ENCODE measurements around the gene SHOX. TPM values are rescaled to one million over a fixed set of nuclear protein-coding genes. Genes with fewer than 3 reads are reported as not detected.
"Not testable (repeated sequence)": the region's sequence is repeated elsewhere in the genome, so short reads cannot be mapped to it uniquely, and the experiment has no call there.

SHOX gene
- total RNA-seq, 3 donors from 2014 or later: 0.12 to 0.22 TPM; not detected in 1

DNA sequence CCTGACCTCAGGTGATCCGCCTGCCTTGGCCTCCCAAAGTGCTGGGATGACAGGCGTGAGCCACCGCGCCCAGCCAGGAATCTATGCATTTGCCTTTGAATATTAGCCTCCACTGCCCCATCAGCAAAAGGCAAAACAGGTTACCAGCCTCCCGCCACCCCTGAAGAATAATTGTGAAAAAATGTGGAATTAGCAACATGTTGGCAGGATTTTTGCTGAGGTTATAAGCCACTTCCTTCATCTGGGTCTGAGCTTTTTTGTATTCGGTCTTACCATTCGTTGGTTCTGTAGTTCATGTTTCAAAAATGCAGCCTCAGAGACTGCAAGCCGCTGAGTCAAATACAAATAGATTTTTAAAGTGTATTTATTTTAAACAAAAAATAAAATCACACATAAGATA, 44.2 kb upstream of the SHOX start:
- Histone ChIP-seq H3K4me3 (no peak overlapping the region), H3K36me3 (ENCODE audit: low read depth) (no peaks in the 10 kb centered on the region), H3K4me1 (ENCODE audit: low read depth) (no peaks in the 10 kb centered on the region), H3K9me3 (no peaks in the 10 kb centered on the region)
- DNase-seq: no peak
- no peak for ATAC-seq
- intact Hi-C loops (cut with DNase I, micrococcal nuclease): no loop called here
- TF ChIP-seq, protein P1, sequence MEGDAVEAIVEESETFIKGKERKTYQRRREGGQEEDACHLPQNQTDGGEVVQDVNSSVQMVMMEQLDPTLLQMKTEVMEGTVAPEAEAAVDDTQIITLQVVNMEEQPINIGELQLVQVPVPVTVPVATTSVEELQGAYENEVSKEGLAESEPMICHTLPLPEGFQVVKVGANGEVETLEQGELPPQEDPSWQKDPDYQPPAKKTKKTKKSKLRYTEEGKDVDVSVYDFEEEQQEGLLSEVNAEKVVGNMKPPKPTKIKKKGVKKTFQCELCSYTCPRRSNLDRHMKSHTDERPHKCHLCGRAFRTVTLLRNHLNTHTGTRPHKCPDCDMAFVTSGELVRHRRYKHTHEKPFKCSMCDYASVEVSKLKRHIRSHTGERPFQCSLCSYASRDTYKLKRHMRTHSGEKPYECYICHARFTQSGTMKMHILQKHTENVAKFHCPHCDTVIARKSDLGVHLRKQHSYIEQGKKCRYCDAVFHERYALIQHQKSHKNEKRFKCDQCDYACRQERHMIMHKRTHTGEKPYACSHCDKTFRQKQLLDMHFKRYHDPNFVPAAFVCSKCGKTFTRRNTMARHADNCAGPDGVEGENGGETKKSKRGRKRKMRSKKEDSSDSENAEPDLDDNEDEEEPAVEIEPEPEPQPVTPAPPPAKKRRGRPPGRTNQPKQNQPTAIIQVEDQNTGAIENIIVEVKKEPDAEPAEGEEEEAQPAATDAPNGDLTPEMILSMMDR (IDR thresholded peaks at IDR 0.05): no peak

DNA sequence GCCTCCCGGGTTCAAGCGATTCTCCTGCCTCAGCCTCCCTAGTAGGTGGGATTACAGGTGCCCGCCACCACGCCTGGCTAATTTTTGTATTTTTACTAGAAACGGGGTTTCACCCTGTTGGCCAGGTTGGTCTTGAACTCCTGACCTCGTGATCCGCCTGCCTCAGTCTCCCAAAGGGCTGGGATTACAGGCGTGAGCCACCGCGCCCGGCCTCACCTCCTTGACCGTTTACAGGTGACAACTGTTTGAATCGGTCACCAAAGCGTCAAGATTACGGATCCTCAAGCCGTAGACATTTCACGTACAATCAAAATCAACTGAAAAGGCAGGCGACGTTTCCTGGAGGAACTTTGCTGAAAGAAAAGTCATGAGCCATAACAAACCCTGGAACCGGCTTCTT, 41.3 kb upstream of the SHOX start:
- H3K36me3 ChIP-seq (ENCODE audit: low read depth); intact Hi-C loops (cut with DNase I, micrococcal nuclease); H3K9me3 ChIP-seq; H3K4me3 ChIP-seq; ATAC-seq; H3K4me1 ChIP-seq (ENCODE audit: low read depth); DNase-seq: not testable (repeated sequence)

DNA sequence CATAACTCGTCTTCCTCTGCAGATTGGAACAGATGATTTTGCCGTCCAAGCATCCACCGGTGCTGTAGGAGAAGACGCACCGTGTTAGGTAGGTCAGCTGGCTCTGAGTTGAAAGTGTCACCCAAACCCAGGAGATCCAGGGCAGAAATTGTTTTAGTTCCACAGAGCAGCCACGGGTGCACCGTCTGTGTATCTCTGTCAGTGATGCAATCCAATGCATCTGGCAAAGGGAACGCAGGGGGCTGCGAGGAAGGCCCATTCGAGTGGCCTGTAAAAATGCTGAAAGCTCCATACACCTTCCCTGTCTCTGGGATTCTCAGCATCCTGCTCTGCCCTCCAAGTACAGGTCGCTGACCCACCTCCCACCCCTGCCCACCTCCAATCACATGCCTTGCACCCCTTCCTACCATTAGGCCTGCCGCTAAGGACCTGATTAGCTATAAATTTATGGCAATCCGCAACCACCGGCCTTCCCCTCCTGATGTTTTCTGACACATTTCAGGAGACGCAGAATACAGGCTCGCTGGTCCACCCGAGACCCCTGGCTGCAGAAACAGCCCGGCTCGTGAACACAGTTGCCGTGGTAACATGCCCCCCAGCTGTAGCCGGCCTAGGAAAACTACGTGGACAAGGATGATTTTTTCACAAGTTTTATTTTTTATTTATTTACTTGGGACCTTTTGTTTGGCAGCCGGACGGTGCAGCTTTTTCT, 39.7 kb upstream of the SHOX start:
- DNase-seq (no peak), ATAC-seq (no peak)
- Histone ChIP-seq H3K9me3 (peaks cover 11% of the 10 kb centered on the region), H3K36me3 (ENCODE audit: low read depth) (no peaks in the 10 kb centered on the region), H3K4me1 (ENCODE audit: low read depth) (no peaks in the 10 kb centered on the region), H3K4me3 (no peak overlapping the region)
- TF ChIP-seq, protein P1 (IDR thresholded peaks at IDR 0.05): no peak
- intact Hi-C loops (cut with DNase I, micrococcal nuclease): no loop called here

DNA sequence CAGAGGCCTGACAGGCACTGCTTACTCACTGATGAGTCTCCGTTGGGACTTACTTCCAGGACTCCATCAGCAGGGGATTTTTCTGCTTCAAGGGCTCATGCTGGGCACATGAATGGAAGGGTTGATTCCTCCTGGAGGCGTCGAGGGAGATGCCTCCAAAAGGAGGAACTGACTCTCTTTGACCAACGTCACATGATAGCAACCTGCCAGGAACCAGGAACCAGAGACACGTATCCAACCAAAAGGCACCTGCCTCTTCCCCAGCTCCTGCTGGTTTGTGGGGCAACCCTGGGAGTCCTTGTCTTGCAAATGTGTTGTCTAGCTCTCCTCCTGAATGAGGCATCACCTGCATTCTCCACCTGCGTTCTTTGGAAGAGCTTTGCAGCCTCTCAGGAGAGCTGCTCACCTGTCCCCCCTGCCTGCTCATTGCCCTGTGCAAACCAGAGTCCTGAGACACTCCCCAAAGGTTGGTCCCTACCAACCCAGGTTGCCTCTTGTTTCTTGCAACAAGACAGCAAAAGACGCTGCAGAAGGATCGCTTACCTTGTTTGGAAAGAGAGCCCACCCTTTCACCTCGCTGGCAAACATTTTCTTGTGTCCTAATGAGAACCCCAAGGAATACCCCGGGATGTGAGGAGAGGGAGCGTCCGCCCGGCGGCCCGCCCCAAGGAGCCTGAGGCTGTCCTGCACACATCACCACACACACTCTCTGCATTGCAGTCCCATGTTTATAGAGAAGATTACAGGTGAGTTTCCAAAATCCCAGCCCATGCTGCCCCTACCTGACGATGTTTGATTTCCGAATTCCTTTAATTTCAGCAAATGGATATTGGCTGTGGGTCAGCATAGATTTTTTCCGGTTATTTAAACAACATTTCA, 30.5 kb upstream of the SHOX start:
- ATAC-seq (no peak), DNase-seq (no peak)
- peaks cover 36% of the 10 kb centered on the region for H3K9me3 ChIP-seq
- no peak overlapping the region for H3K4me3 ChIP-seq
- no peaks in the 10 kb centered on the region for H3K4me1 ChIP-seq (ENCODE audit: low read depth)
- H3K36me3 ChIP-seq (ENCODE audit: low read depth): no peaks in the 10 kb centered on the region
- TF ChIP-seq, protein P1 (IDR thresholded peaks at IDR 0.05): no peak
- intact Hi-C loops (cut with DNase I, micrococcal nuclease): no loop called here

DNA sequence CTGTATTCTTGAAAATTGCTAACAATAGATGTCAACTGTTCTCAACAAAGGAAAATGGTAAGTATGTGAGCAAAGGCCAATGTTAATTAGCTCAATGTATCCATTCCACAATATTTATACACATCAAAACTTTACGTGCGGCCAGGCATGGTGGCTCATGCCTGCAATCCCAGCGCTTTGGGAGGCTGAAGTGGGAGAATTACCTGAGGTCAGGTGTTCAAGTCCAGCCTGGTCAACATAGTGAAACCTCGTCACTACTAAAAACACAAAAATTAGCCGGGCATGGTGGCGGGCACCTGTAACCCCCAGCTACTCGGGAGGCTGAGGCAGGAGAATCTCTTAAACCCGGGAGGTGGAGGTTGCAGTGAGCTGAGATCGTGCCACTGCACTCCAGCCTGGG, 27.6 kb upstream of the SHOX start:
- H3K9me3 ChIP-seq: peaks cover 12% of the 10 kb centered on the region
- H3K4me1 ChIP-seq (ENCODE audit: low read depth); ATAC-seq; intact Hi-C loops (cut with DNase I, micrococcal nuclease); H3K4me3 ChIP-seq; DNase-seq; H3K36me3 ChIP-seq (ENCODE audit: low read depth): not testable (repeated sequence)

DNA sequence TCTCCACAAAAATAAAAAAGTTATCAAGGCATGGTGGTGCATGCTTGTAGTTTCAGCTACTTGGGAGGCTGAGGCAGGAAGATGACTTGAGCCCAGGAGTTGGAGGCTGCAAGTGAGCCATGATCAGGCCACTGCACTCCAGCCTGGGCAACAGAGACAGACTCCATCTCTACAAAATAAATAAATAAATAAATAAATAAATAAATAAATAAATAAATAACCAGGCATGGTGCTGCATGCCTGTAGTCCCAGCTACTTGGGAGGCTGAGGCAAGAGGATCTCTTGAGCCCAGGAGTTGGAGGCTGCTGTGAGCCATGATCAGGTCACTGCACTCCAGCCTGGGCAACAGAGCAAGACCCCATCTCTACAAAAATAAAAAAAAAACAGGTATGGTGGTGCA, 26.0 kb upstream of the SHOX start:
- H3K36me3 ChIP-seq (ENCODE audit: low read depth); H3K9me3 ChIP-seq; ATAC-seq; DNase-seq; H3K4me3 ChIP-seq; intact Hi-C loops (cut with DNase I, micrococcal nuclease); H3K4me1 ChIP-seq (ENCODE audit: low read depth): not testable (repeated sequence)

DNA sequence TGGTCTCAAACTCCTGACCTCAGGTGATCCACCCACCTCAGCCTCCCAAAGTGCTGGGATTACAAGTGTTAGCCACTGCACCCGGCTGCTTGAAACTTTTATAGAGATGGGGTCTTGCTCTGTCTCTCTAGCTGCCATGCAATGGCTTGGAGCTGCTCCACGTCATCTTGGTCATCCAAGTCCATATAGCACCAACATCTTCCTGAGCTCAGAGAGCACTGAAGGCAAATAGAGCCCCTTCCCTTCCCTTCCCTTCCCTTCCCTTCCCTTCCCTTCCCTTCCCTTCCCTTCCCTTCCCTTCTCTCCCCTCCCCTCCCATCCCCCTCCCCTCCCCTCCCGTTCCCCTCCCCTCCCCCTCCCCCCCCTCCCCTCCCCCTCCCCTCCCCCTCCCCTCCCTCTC, 22.5 kb upstream of the SHOX start:
- H3K9me3 ChIP-seq: peaks cover 25% of the 10 kb centered on the region
- H3K4me3 ChIP-seq; DNase-seq; intact Hi-C loops (cut with DNase I, micrococcal nuclease); H3K4me1 ChIP-seq (ENCODE audit: low read depth); ATAC-seq; H3K36me3 ChIP-seq (ENCODE audit: low read depth): not testable (repeated sequence)
